ENCODE measurements around the gene PSTPIP1. TPM values are rescaled to one million over a fixed set of nuclear protein-coding genes. Genes with fewer than 3 reads are reported as not detected.

The PSTPIP1 gene
- total and polyA plus RNA-seq, 2 donors (not counting 1 experiment from before 2014, with no cell fraction given), result 0.56 to 1.5 TPM

- Histone ChIP-seq H4K20me1 (ENCODE audit: control insufficient read depth, extremely low read depth, insufficient read depth, low read length) (no peaks in the 10 kb centered on the region), H2AFZ (ENCODE audit: low read length) (no peak overlapping the region), H3K27me3 (ENCODE audit: control insufficient read depth, insufficient read depth, low read length) (no peaks in the 10 kb centered on the region), H3K9me3 (ENCODE audit: control insufficient read depth, insufficient read depth, low read depth, low read length) (no peaks in the 10 kb centered on the region), H3K4me2 (ENCODE audit: extremely low read depth, insufficient read depth, low read length) (no peak overlapping the region), H3K4me3 (replicated peaks in 1 of 4; ENCODE audit: control extremely low read depth in 1 of 4, insufficient read depth in 1 of 4, low read depth in 3 of 4, low read length in 4 of 4) (no peak overlapping the region), H3K79me2 (ENCODE audit: control insufficient read depth, insufficient read depth, low read length) (no peaks in the 10 kb centered on the region), H3K9ac (ENCODE audit: insufficient read depth, low read length) (no peak overlapping the region), H3K4me1 (ENCODE audit: control insufficient read depth, extremely low read depth, insufficient read depth, low read length) (no peaks in the 10 kb centered on the region), H3K27ac (ENCODE audit: insufficient read depth, low read length) (no peak overlapping the region), H3K36me3 (ENCODE audit: control insufficient read depth, insufficient read depth, low read length) (peaks cover 10% of the 10 kb centered on the region)
- TF ChIP-seq CTCF (conservative IDR thresholded peaks at IDR 0.05 in 1 of 2, IDR thresholded peaks at IDR 0.05 in 1 of 2; ENCODE audit: low read depth in 1 of 2, low read length in 2 of 2) (no peak), EZH2 (IDR thresholded peaks at IDR 0.05; ENCODE audit: low read length, missing control alignments) (no peak)
- no peak for DNase-seq (ENCODE audit: low read depth in 2 of 2)
Observed at GRCh38 chr15:77039848-77040247, 44.9 kb downstream of the PSTPIP1 start.

GRCh38 chr15:77040673-77041072, 45.7 kb downstream of the PSTPIP1 start:
- Histone ChIP-seq H3K9ac (ENCODE audit: insufficient read depth, low read length) (no peak overlapping the region), H3K36me3 (ENCODE audit: control insufficient read depth, insufficient read depth, low read length) (peaks cover 13% of the 10 kb centered on the region), H3K9me3 (ENCODE audit: control insufficient read depth, insufficient read depth, low read depth, low read length) (no peaks in the 10 kb centered on the region), H3K27me3 (ENCODE audit: control insufficient read depth, insufficient read depth, low read length) (no peaks in the 10 kb centered on the region), H3K79me2 (ENCODE audit: control insufficient read depth, insufficient read depth, low read length) (no peaks in the 10 kb centered on the region), H4K20me1 (ENCODE audit: control insufficient read depth, extremely low read depth, insufficient read depth, low read length) (no peaks in the 10 kb centered on the region), H3K27ac (ENCODE audit: insufficient read depth, low read length) (no peak overlapping the region), H2AFZ (ENCODE audit: low read length) (no peak overlapping the region), H3K4me1 (ENCODE audit: control insufficient read depth, extremely low read depth, insufficient read depth, low read length) (no peaks in the 10 kb centered on the region), H3K4me3 (replicated peaks in 1 of 4; ENCODE audit: control extremely low read depth in 1 of 4, insufficient read depth in 1 of 4, low read depth in 3 of 4, low read length in 4 of 4) (no peak overlapping the region), H3K4me2 (ENCODE audit: extremely low read depth, insufficient read depth, low read length) (no peak overlapping the region)
- TF ChIP-seq CTCF (conservative IDR thresholded peaks at IDR 0.05 in 1 of 2, IDR thresholded peaks at IDR 0.05 in 1 of 2; ENCODE audit: low read depth in 1 of 2, low read length in 2 of 2), result no peak
- no peak for TF ChIP-seq EZH2 (IDR thresholded peaks at IDR 0.05; ENCODE audit: low read length, missing control alignments)
- DNase-seq (ENCODE audit: low read depth in 2 of 2), result peak in 1 of 2 donors; percentile 48

GRCh38 chr15:77042245-77042919, 47.5 kb downstream of the PSTPIP1 start:
- no peak for DNase-seq (ENCODE audit: low read depth in 2 of 2)
- no peaks in the 10 kb centered on the region for H3K4me1 ChIP-seq (ENCODE audit: control insufficient read depth, extremely low read depth, insufficient read depth, low read length)
- TF ChIP-seq CTCF (conservative IDR thresholded peaks at IDR 0.05 in 1 of 2, IDR thresholded peaks at IDR 0.05 in 1 of 2; ENCODE audit: low read depth in 1 of 2, low read length in 2 of 2) (no peak), EZH2 (IDR thresholded peaks at IDR 0.05; ENCODE audit: low read length, missing control alignments) (no peak)
- no peak overlapping the region for H3K9ac ChIP-seq (ENCODE audit: insufficient read depth, low read length)
- H3K4me2 ChIP-seq (ENCODE audit: extremely low read depth, insufficient read depth, low read length), result no peak overlapping the region
- H3K79me2 ChIP-seq (ENCODE audit: control insufficient read depth, insufficient read depth, low read length), result no peaks in the 10 kb centered on the region
- H3K4me3 ChIP-seq (replicated peaks in 1 of 4; ENCODE audit: control extremely low read depth in 1 of 4, insufficient read depth in 1 of 4, low read depth in 3 of 4, low read length in 4 of 4), result no peak overlapping the region
- H3K9me3 ChIP-seq (ENCODE audit: control insufficient read depth, insufficient read depth, low read depth, low read length), result no peaks in the 10 kb centered on the region
- no peaks in the 10 kb centered on the region for H3K27me3 ChIP-seq (ENCODE audit: control insufficient read depth, insufficient read depth, low read length)
- H2AFZ ChIP-seq (ENCODE audit: low read length), result no peak overlapping the region
- no peak overlapping the region for H3K27ac ChIP-seq (ENCODE audit: insufficient read depth, low read length)
- H3K36me3 ChIP-seq (ENCODE audit: control insufficient read depth, insufficient read depth, low read length), result peaks cover 9% of the 10 kb centered on the region
- no peaks in the 10 kb centered on the region for H4K20me1 ChIP-seq (ENCODE audit: control insufficient read depth, extremely low read depth, insufficient read depth, low read length)
